MCF 10A (cell line): ENCODE measurements around the gene LAPTM5. TPM values are rescaled to one million over a fixed set of nuclear protein-coding genes. Genes with fewer than 3 reads are reported as not detected.

Source experiments
- BruUV-seq: library from RNA; stranded (reverse); fragments of 400-500 nt; replicated peaks from 2 replicates; lab custom pipeline; 2021; lab: Mats Ljungman, UMichigan
- CTCF ChIA-PET: fragments of 300-600 bp; sonication (Branson Sonifier 250); formaldehyde crosslinking; extraction: SDS; loops from one replicate; lab custom pipeline; 2021; ENCODE audit warnings: antibody characterized with exemption, inconsistent platforms; lab: Yijun Ruan, JAX
- POLR2A ChIA-PET: fragments of 300-600, 350-650 bp; sonication (Branson Sonifier 250); formaldehyde crosslinking; extraction: SDS; loops from one replicate; lab custom pipeline; 2020; ENCODE audit warnings: antibody characterized with exemption, inconsistent platforms; lab: Yijun Ruan, JAX
- DNase-seq: peaks from one replicate; pipeline ENCODE4 v3.0.0-alpha.2; 2018; ENCODE audit not compliant: unreplicated experiment
- H3K27ac Mint-ChIP-seq: one replicate; pipeline ENCODE4 v1.8.0; 2022; ENCODE audit warnings: mild to moderate bottlenecking, low read depth, mixed read lengths; ENCODE audit not compliant: unreplicated experiment
- H3K27me3 Mint-ChIP-seq: one replicate; pipeline ENCODE4 v1.8.0; 2022; ENCODE audit warnings: mixed read lengths; ENCODE audit not compliant: insufficient read depth, unreplicated experiment
- H3K36me3 Mint-ChIP-seq: one replicate; pipeline ENCODE4 v1.8.0; 2022; ENCODE audit warnings: mild to moderate bottlenecking, moderate library complexity, mixed read lengths; ENCODE audit not compliant: insufficient read depth, unreplicated experiment
- H3K4me1 Mint-ChIP-seq: one replicate; pipeline ENCODE4 v1.8.0; 2022; ENCODE audit warnings: mixed read lengths; ENCODE audit not compliant: insufficient read depth, unreplicated experiment
- H3K4me3 Mint-ChIP-seq: one replicate; pipeline ENCODE4 v1.8.0; 2022; ENCODE audit warnings: mild to moderate bottlenecking, moderate library complexity, mixed read lengths; ENCODE audit not compliant: unreplicated experiment
- H3K9me3 Mint-ChIP-seq: one replicate; pipeline ENCODE4 v1.8.0; 2022; ENCODE audit warnings: mixed read lengths; ENCODE audit not compliant: unreplicated experiment
- CTCF ChIP-seq: fragments of 200-600 bp; IDR thresholded peaks from one replicate; pipeline ENCODE4 v1.8.0; 2022; ENCODE audit warnings: antibody characterized with exemption, mild to moderate bottlenecking; ENCODE audit not compliant: unreplicated experiment
- intact Hi-C: fragments of 100-400 bp; cut with micrococcal nuclease; formaldehyde crosslinking; loops from 2 replicates; pipeline ENCODE4 v1.14.1; 2022
- total RNA-seq: library from RNA; stranded (reverse); gene quantifications from 2 replicates; pipeline ENCODE4 v1.2.3, GENCODE V29; 2022

LAPTM5 gene
- total RNA-seq, 1 experiment from 2014 or later = 15.9 TPM

DNA sequence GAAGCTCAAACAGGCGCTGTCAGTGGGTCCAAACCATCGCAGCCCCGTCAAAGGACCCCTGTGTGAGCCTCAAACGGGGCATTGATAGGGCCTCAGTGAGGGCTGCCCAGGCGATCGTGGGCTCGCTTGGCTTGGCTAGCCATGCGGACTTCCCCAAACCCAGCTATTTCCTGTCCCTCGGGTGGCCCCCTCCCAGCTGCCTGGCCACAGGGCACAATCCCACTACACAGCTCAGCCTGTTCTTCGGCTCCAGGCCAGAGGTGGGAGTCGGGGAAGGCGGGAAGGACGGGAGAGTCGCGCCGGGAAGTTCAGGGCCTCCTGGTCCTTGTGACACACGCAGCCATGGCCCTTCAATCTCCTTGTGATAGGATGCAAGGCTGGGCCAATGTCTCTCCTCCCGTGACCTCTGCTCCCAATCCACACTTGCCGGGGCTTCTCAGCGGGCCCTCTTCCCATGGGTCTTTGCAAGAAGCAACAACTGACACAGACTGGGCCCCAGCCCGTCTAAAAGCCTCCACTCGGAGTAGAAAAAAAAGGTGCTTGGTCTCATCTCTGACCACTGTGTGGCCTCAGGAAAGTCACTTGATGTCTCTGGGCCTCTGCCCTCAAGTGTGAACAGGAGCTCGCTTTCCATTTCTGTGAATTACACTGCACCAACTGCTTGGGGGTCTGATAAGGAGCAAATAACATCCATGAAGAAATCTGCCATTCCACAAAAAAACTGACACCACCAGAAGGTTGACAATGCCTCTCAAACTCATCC is 27.0 kb downstream of the LAPTM5 start:
- Mint-ChIP-seq H3K27me3 (no peaks in the 10 kb centered on the region), H3K9me3 (no peaks in the 10 kb centered on the region), H3K27ac (no peak overlapping the region), H3K36me3 (peaks cover 25% of the 10 kb centered on the region), H3K4me3 (no peak overlapping the region), H3K4me1 (no peaks in the 10 kb centered on the region)
- DNase-seq = no peak
- no peak for TF ChIP-seq CTCF
- intact Hi-C loops = no loop called here
- CTCF ChIA-PET = interaction anchor here (0.7 to 12.8 kb wide), 5 partner anchors 11 to 181 kb away, joined by 3 to 198 read pairs (median 4); no protein-coding TSS in a partner anchor
- POLR2A ChIA-PET = interaction anchor here (0.7 to 1.5 kb wide), 3 partner anchors 8 to 48 kb away, joined by 3 read pairs; no protein-coding TSS in a partner anchor
- no TSS peak for BruUV-seq

DNA sequence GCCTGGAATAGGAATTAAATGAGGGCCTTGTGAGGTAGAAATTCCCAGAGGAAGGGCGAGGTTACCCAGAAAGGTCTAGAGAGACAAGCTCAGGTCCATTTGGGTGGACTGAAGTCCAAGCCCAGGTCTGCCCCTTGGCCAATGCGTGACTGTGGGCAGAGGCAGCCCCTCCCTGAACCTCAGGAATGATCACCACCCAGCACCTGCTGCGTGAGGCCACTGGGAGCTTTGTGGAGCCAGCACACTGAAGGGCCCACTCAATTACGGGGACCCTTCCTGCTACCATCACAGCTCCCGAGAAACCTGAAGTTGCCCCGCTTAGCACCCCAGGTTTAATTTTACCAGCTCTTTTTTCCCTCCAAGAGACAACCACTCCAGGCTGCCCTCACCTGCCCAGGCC is 27.7 kb downstream of the LAPTM5 start:
- Mint-ChIP-seq H3K9me3 (no peaks in the 10 kb centered on the region), H3K36me3 (peaks cover 29% of the 10 kb centered on the region), H3K27ac (no peak overlapping the region), H3K4me3 (no peak overlapping the region), H3K27me3 (no peaks in the 10 kb centered on the region), H3K4me1 (no peaks in the 10 kb centered on the region)
- intact Hi-C loops = no loop called here
- no peak for TF ChIP-seq CTCF
- POLR2A ChIA-PET = interaction anchor here (1.5 kb wide), 2 partner anchors 9 to 49 kb away, joined by 3 read pairs; no protein-coding TSS in a partner anchor
- CTCF ChIA-PET = interaction anchor here (1.0 to 12.8 kb wide), 4 partner anchors 10 to 181 kb away, joined by 4 to 198 read pairs (median 18); no protein-coding TSS in a partner anchor
- DNase-seq = no peak
- BruUV-seq = no TSS peak

DNA sequence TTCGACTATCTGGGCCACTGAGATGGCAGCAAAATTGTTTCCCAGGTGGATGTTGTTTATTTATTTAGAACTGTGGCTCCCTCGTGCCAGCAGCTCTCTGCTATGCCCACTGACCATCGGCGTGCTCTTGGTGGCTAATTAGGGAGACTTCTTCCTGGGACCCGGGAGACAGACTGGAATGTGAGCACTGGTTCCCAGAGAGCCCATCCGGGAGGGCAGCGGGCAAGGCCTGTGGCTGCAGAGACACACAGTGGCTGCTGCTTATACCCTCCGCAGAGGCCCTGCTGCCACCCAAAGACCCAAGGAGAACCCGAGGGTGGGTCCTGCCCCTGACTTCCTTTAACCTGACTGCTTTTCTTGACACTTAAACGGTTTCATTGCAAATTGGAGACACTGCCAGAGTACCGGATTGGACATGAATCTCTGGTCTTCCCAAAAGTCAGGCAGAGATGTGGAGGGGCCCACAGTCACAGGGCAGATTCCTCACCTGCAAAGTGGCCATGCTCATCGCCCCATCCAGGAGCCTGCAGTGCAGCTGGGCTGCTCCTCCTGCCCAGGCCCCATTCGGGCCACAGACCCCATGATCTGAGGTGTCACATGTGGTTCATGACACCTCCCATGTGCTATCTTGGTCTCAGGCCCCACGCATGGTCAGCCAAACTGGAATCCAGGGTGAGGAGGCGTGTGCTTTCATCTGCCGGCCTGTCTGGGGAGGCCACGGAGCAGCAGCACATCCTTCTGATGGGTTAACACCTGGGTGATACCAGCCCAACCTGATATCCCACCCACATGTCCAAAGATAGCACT is 28.5 kb downstream of the LAPTM5 start:
- ChIA-PET POLR2A (interaction anchor here (0.6 to 2.2 kb wide), 5 partner anchors 10 to 238 kb away, joined by 3 to 14 read pairs (median 4); no protein-coding TSS in a partner anchor), CTCF (interaction anchor here (1.0 to 12.8 kb wide), 4 partner anchors 9 to 182 kb away, joined by 4 to 198 read pairs (median 18); no protein-coding TSS in a partner anchor)
- H3K27me3 Mint-ChIP-seq = no peaks in the 10 kb centered on the region
- no peak overlapping the region for H3K27ac Mint-ChIP-seq
- no peaks in the 10 kb centered on the region for H3K9me3 Mint-ChIP-seq
- peaks cover 30% of the 10 kb centered on the region for H3K36me3 Mint-ChIP-seq
- no peak overlapping the region for H3K4me3 Mint-ChIP-seq
- DNase-seq = no peak
- no TSS peak for BruUV-seq
- intact Hi-C loops = no loop called here
- no peak for TF ChIP-seq CTCF
- H3K4me1 Mint-ChIP-seq = no peaks in the 10 kb centered on the region

DNA sequence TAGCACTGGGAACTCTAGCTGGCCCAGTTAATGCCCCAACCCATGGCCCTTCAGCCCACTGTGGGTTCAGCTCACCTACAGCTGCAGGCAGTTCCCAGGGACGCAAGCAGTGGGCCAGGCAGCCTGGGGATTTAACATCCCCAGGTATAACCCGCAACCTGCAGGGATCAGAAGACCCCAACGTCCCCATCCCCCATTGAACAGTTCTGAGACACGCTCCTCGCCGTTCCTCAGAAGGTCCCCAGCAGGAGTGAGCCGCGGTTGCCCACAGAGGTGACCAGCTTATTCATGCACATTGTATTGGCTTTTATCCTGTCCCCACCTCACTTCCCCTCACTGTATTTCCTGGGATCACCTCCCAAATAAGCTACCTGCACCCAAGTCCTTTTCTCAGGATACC is 29.2 kb downstream of the LAPTM5 start:
- BruUV-seq = no TSS peak
- Mint-ChIP-seq H3K27me3 (no peaks in the 10 kb centered on the region), H3K4me1 (no peaks in the 10 kb centered on the region), H3K4me3 (no peak overlapping the region), H3K36me3 (peaks cover 30% of the 10 kb centered on the region), H3K9me3 (no peaks in the 10 kb centered on the region), H3K27ac (no peak overlapping the region)
- POLR2A ChIA-PET = interaction anchor here (0.9 to 2.2 kb wide), 4 partner anchors 9 to 58 kb away, joined by 3 to 14 read pairs (median 4); no protein-coding TSS in a partner anchor
- CTCF ChIA-PET = interaction anchor here (0.6 to 12.8 kb wide), 5 partner anchors 8 to 183 kb away, joined by 3 to 198 read pairs (median 4); no protein-coding TSS in a partner anchor
- intact Hi-C loops = no loop called here
- TF ChIP-seq CTCF = no peak
- no peak for DNase-seq
